WTC11 (cell line): ENCODE measurements around the gene NPAS3. TPM values are rescaled to one million over a fixed set of nuclear protein-coding genes. Genes with fewer than 3 reads are reported as not detected.

Source experiments
- ATAC-seq: fragments of 200-7000 bp; cut with Tn5 transposase; 2 replicates; pipeline ENCODE4 v1.10.0; 2021; ENCODE audit warnings: mild to moderate bottlenecking, moderate library complexity
- CTCF ChIA-PET: fragments of 300-600 bp; sonication (Branson Sonifier 250); formaldehyde crosslinking; loops from one replicate; lab custom pipeline; 2021; ENCODE audit warnings: antibody characterized with exemption; lab: Charles Lee
- POLR2A ChIA-PET: fragments of 350-600 bp; sonication (Branson Sonifier 250); formaldehyde crosslinking; loops from one replicate; lab custom pipeline; 2021; ENCODE audit warnings: antibody characterized with exemption; lab: Charles Lee
- DNase-seq: peaks from one replicate; pipeline ENCODE4 v3.0.0; 2021; ENCODE audit warnings: low spot score
- H3K27ac Mint-ChIP-seq: 2 replicates; pipeline ENCODE4 v1.8.0; 2021; ENCODE audit warnings: mixed read lengths
- H3K27me3 Mint-ChIP-seq: 2 replicates; pipeline ENCODE4 v1.8.0; 2021; ENCODE audit warnings: low read depth, mild to moderate bottlenecking, moderate library complexity, mixed read lengths
- H3K36me3 Mint-ChIP-seq: 2 replicates; pipeline ENCODE4 v1.8.0; 2021; ENCODE audit warnings: mixed read lengths
- H3K4me1 Mint-ChIP-seq: 2 replicates; pipeline ENCODE4 v1.8.0; 2022; ENCODE audit warnings: mixed read lengths
- H3K4me3 Mint-ChIP-seq: 2 replicates; pipeline ENCODE4 v1.8.0; 2021; ENCODE audit warnings: mild to moderate bottlenecking, moderate library complexity, mixed read lengths
- H3K9me3 Mint-ChIP-seq: 2 replicates; pipeline ENCODE4 v1.8.0; 2021; ENCODE audit warnings: mixed read lengths
- AFF4 ChIP-seq: sonication (generic); formaldehyde crosslinking; IDR thresholded peaks from 2 replicates; pipeline ENCODE4 v1.8.1; 2023; ENCODE audit warnings: mild to moderate bottlenecking, missing genetic modification reagents, borderline replicate concordance
- AR ChIP-seq: fragments of 250-450 bp; sonication (Bioruptor Pico); IDR thresholded peaks from 2 replicates; pipeline ENCODE4 v1.9.0; 2021; ENCODE audit warnings: mild to moderate bottlenecking
- E2F4 ChIP-seq: sonication (generic); formaldehyde crosslinking; IDR thresholded peaks from 2 replicates; pipeline ENCODE4 v1.8.1; 2022; ENCODE audit warnings: low read depth, mild to moderate bottlenecking, moderate library complexity, missing genetic modification reagents, borderline replicate concordance
- FOXP1 ChIP-seq: sonication (generic); formaldehyde crosslinking; IDR thresholded peaks from 2 replicates; pipeline ENCODE4 v1.8.0; 2022; ENCODE audit warnings: missing genetic modification reagents, mild to moderate bottlenecking, moderate library complexity, borderline replicate concordance
- JAZF1 ChIP-seq: fragments of 250-450 bp; sonication (Bioruptor Pico); IDR thresholded peaks from 2 replicates; pipeline ENCODE4 v1.9.0; 2021; ENCODE audit warnings: moderate library complexity, mild to moderate bottlenecking, inconsistent platforms
- KAT7 ChIP-seq: sonication (generic); formaldehyde crosslinking; IDR thresholded peaks from 2 replicates; pipeline ENCODE4 v1.8.1; 2023; ENCODE audit warnings: missing genetic modification reagents, mild to moderate bottlenecking, borderline replicate concordance
- MLX ChIP-seq: sonication (generic); formaldehyde crosslinking; IDR thresholded peaks from 2 replicates; pipeline ENCODE4 v1.8.1; 2023; ENCODE audit warnings: mild to moderate bottlenecking, missing genetic modification reagents, moderate library complexity
- PRDM15 ChIP-seq: sonication (generic); formaldehyde crosslinking; IDR thresholded peaks from 2 replicates; pipeline ENCODE4 v1.8.0; 2022; ENCODE audit warnings: missing genetic modification reagents
- PRRX2 ChIP-seq: fragments of 250-450 bp; sonication (Bioruptor Pico); IDR thresholded peaks from 2 replicates; pipeline ENCODE4 v1.8.0; 2021; ENCODE audit warnings: mild to moderate bottlenecking
- TP53 ChIP-seq: sonication (generic); formaldehyde crosslinking; IDR thresholded peaks from 2 replicates; pipeline ENCODE4 v1.8.1; 2023; ENCODE audit warnings: mild to moderate bottlenecking, missing genetic modification reagents
- ZMAT4 ChIP-seq: fragments of 250-450 bp; sonication (Bioruptor Pico); IDR thresholded peaks from 2 replicates; pipeline ENCODE4 v1.9.0; 2021; ENCODE audit warnings: mild to moderate bottlenecking
- ZNF512 ChIP-seq: sonication (generic); formaldehyde crosslinking; IDR thresholded peaks from 2 replicates; pipeline ENCODE4 v1.8.1; 2022; ENCODE audit warnings: missing genetic modification reagents, borderline replicate concordance
- ZNF671 ChIP-seq: fragments of 250-450 bp; sonication (Bioruptor Pico); IDR thresholded peaks from 2 replicates; pipeline ENCODE4 v1.8.0; 2021; ENCODE audit warnings: mild to moderate bottlenecking
- ZSCAN18 ChIP-seq: fragments of 250-450 bp; sonication (Bioruptor Pico); IDR thresholded peaks from 2 replicates; pipeline ENCODE4 v2.1.2; 2022; ENCODE audit warnings: mild to moderate bottlenecking, moderate library complexity
- total RNA-seq: library from RNA; stranded (reverse); gene quantifications from 3 replicates; pipeline ENCODE4 v1.2.3, GENCODE V29; 2021

NPAS3 gene
- total RNA-seq, 1 experiment from 2014 or later, result 3.2 TPM

- no peaks in the 10 kb centered on the region for H3K27me3 Mint-ChIP-seq
- CTCF ChIA-PET, result interaction anchor here (0.9 to 1.2 kb wide), 2 partner anchors 8 to 111 kb away, joined by 3 read pairs; no protein-coding TSS in a partner anchor
- no peak overlapping the region for H3K27ac Mint-ChIP-seq
- DNase-seq, result no peak
- POLR2A ChIA-PET, result no interaction called here
- no peak for ATAC-seq
- TF ChIP-seq ZNF512 (CRISPR knock-in tag) (no peak), AFF4 (CRISPR knock-in tag) (no peak), MLX (CRISPR knock-in tag) (no peak), ZSCAN18 (no peak), FOXP1 (CRISPR knock-in tag) (no peak)
- peaks cover 6% of the 10 kb centered on the region; the same call in 1 of the 2 replicates for H3K4me1 Mint-ChIP-seq
- no peaks in the 10 kb centered on the region for H3K36me3 Mint-ChIP-seq
- H3K4me3 Mint-ChIP-seq, result no peak overlapping the region
- H3K9me3 Mint-ChIP-seq, result no peaks in the 10 kb centered on the region
These were observed 744.1 kb downstream of the NPAS3 start for GRCh38 chr14:33682760-33683159.

GRCh38 chr14:33685026-33685425, 746.3 kb downstream of the NPAS3 start:
- H3K4me1 Mint-ChIP-seq, result 0 out of 2 replicates have a peak, but pooled peaks cover 3% of the 10 kb centered on the region
- no peaks in the 10 kb centered on the region for H3K36me3 Mint-ChIP-seq
- H3K27ac Mint-ChIP-seq, result no peak overlapping the region
- ChIA-PET POLR2A (no interaction called here), CTCF (interaction anchor here (1.5 kb wide), 1 partner anchor 9 kb away, joined by 6 read pairs; no protein-coding TSS in a partner anchor)
- no peaks in the 10 kb centered on the region for H3K9me3 Mint-ChIP-seq
- H3K27me3 Mint-ChIP-seq, result no peaks in the 10 kb centered on the region
- DNase-seq (no peak), ATAC-seq (no peak)
- H3K4me3 Mint-ChIP-seq, result no peak overlapping the region
- TF ChIP-seq E2F4 (CRISPR knock-in tag) (no peak), ZNF671 (no peak), FOXP1 (CRISPR knock-in tag) (no peak), PRDM15 (CRISPR knock-in tag) (no peak), TP53 (CRISPR knock-in tag) (no peak), JAZF1 (CRISPR knock-in tag) (no peak), PRRX2 (no peak), ZMAT4 (CRISPR knock-in tag) (no peak), AR (CRISPR knock-in tag) (no peak), KAT7 (CRISPR knock-in tag) (no peak)
